ENCODE results near the gene PRPF18. TPM values are rescaled to one million over a fixed set of nuclear protein-coding genes. Genes with fewer than 3 reads are reported as not detected.

PRPF18 gene
- total RNA-seq, 1 experiment from 2014 or later: 31.0 TPM

Other genes with a start within 250 kb of the PRPF18 start
- gene SEPHS1, start 238.7 kb upstream of the PRPF18 start, total RNA-seq (2014; rRNA removed; shearing (Covaris generic)): 106 and 109 TPM in 2 replicates
- gene BEND7, start 58.0 kb upstream of the PRPF18 start, total RNA-seq (2014; rRNA removed; shearing (Covaris generic)): 5.5 and 5.6 TPM in 2 replicates

All from SJCRH30 (cell line).